Spleen (tissue), 7 donors: ENCODE data around the gene FAM163A.

Source experiments
- CTCF ChIP-seq, 11 experiments: fragments of 200-600 bp in 7 of 11; fragments of 450-650 bp in 4 of 11; sonication (generic) in 4 of 11; IDR thresholded peaks in 8 of 11; conservative IDR thresholded peaks in 3 of 11; 1 replicate in 7 of 11; 2 replicates in 4 of 11; pipeline versions ENCODE4 v1.4.0 to v1.8.0; 2016 to 2021; ENCODE audit warnings: antibody characterized with exemption in 11 of 11, inconsistent platforms in 4 of 11, mild to moderate bottlenecking in 1 of 11
- POLR2A ChIP-seq, 3 donors: fragments of 450-650 bp; IDR thresholded peaks; one replicate each; pipeline ENCODE4 v1.5.1; 2017; ENCODE audit warnings: antibody characterized with exemption in 3 of 3, mild to moderate bottlenecking in 1 of 3
- POLR2AphosphoS5 ChIP-seq, 3 donors: sonication (generic); formaldehyde crosslinking; IDR thresholded peaks; one replicate each; pipeline ENCODE4 v1.5.1; 2017; ENCODE audit warnings: antibody characterized with exemption in 3 of 3
- donor health status: DM: no; HTN: no; CAD: no; lungs with moderate emphysema.
- donor health status: DM: no; HTN: no; CAD: no.
- donor health status: DM: no; HTN: no; CAD: no.

GRCh38 chr1:179745743-179746142 lies 2.7 kb downstream of the FAM163A start:
- TF ChIP-seq POLR2AphosphoS5 (IDR thresholded peaks at IDR 0.05), result no peak
- TF ChIP-seq CTCF (IDR thresholded peaks at IDR 0.05 in 8 of 11, conservative IDR thresholded peaks at IDR 0.05 in 3 of 11), result no peak
- TF ChIP-seq POLR2A (IDR thresholded peaks at IDR 0.05), result no peak
